Measurements from ENCODE around the gene DLGAP4.

DNA sequence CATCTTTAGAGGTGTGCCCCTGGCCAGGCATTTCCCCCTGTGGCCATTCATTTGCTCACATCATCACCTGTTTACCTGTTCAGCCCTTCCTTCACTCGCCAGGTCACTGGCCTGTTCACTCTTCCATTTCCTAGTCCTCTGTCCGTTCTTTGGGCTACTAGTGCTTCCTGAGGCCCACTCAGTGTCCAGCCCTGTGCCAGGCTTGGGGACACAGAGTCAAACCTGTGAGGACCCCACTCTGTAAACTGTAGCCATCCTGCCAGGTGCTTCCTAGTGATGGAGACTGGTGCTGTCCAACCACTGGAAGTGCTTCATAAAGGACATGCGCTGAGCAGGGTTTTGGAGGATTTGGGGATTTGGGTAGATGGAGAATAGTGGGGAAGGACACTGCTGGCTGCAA is 3.5 kb downstream of the DLGAP4 start:
- TF ChIP-seq ESRRA (IDR thresholded peaks at IDR 0.05; ENCODE audit: borderline replicate concordance, low read length) (no peak), MAFK (IDR thresholded peaks at IDR 0.05; ENCODE audit: partially characterized antibody) (no peak), RCOR1 (IDR thresholded peaks at IDR 0.05; ENCODE audit: low read depth, low read length) (no peak)
- TF ChIP-seq, protein P1, sequence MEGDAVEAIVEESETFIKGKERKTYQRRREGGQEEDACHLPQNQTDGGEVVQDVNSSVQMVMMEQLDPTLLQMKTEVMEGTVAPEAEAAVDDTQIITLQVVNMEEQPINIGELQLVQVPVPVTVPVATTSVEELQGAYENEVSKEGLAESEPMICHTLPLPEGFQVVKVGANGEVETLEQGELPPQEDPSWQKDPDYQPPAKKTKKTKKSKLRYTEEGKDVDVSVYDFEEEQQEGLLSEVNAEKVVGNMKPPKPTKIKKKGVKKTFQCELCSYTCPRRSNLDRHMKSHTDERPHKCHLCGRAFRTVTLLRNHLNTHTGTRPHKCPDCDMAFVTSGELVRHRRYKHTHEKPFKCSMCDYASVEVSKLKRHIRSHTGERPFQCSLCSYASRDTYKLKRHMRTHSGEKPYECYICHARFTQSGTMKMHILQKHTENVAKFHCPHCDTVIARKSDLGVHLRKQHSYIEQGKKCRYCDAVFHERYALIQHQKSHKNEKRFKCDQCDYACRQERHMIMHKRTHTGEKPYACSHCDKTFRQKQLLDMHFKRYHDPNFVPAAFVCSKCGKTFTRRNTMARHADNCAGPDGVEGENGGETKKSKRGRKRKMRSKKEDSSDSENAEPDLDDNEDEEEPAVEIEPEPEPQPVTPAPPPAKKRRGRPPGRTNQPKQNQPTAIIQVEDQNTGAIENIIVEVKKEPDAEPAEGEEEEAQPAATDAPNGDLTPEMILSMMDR (IDR thresholded peaks at IDR 0.05): no peak
